GM19328 (cell line): Measurements from ENCODE around the gene ENG.
A peak's percentile ranks its signal among the peaks of the same experiment; 100 is the strongest.

ENCODE experiments used
- ATAC-seq: cut with Tn5 transposase; IDR thresholded peaks from one replicate; pipeline ENCODE4 v1.9.1; 2021; ENCODE audit warnings: mild to moderate bottlenecking, moderate library complexity; ENCODE audit not compliant: unreplicated experiment

The ENG gene

GRCh38 chr9:127778280-127779135 is 76.0 kb downstream of the ENG start, which contains the start of gene SH2D3C:
Gene SH2D3C (minus strand): TSS chr9:127778666. CDS start chr9:127778627, 39 bp downstream.
- peak; percentile 39 for ATAC-seq

GRCh38 chr9:127777368-127777980 is 77.0 kb downstream of the ENG start:
- ATAC-seq = no peak

- no peak for ATAC-seq
Observed at GRCh38 chr9:127776924-127777289, 77.6 kb downstream of the ENG start.

- no peak for ATAC-seq
Observed at GRCh38 chr9:127776195-127776923, 78.1 kb downstream of the ENG start.

- ATAC-seq = no peak
Observed at GRCh38 chr9:127773981-127774380, 80.5 kb downstream of the ENG start.

GRCh38 chr9:127773272-127773671 is 81.2 kb downstream of the ENG start:
- ATAC-seq = no peak

GRCh38 chr9:127772603-127773002 is 81.9 kb downstream of the ENG start:
- ATAC-seq = no peak

GRCh38 chr9:127771570-127772189 is 82.8 kb downstream of the ENG start:
- no peak for ATAC-seq

- ATAC-seq = peak; percentile 83
Observed at GRCh38 chr9:127770905-127771569, 83.4 kb downstream of the ENG start.

GRCh38 chr9:127770583-127770904 is 83.9 kb downstream of the ENG start:
- no peak for ATAC-seq

- no peak for ATAC-seq
Observed at GRCh38 chr9:127769929-127770582, 84.4 kb downstream of the ENG start.

- ATAC-seq = no peak
Observed at GRCh38 chr9:127769101-127769500, 85.4 kb downstream of the ENG start.

- ATAC-seq = no peak
Observed at GRCh38 chr9:127768698-127769097, 85.8 kb downstream of the ENG start.

GRCh38 chr9:127767909-127768331 is 86.5 kb downstream of the ENG start:
- ATAC-seq = no peak

GRCh38 chr9:127767410-127767809 is 87.0 kb downstream of the ENG start:
- ATAC-seq = no peak

GRCh38 chr9:127765418-127765817 is 89.0 kb downstream of the ENG start:
- no peak for ATAC-seq
